Stimulated activated CD4-positive, alpha-beta T cell treated with anti-CD3 and anti-CD28 coated beads, Interleukin-1b, Interleukin-23, amount 100 ng/mL, for 24 hours (primary cell): Measurements from ENCODE around the gene BOK.
A peak's percentile ranks its signal among the peaks of the same experiment; 100 is the strongest.

Experiments
- DNase-seq, 4 experiments: peaks; one replicate each; pipeline ENCODE4 v3.0.0-alpha.2; 2020; ENCODE audit warnings: low read depth in 4 of 4, low spot score in 1 of 4

BOK gene

GRCh38 chr2:241598061-241598460, 39.5 kb downstream of the BOK start:
- no peak for DNase-seq

DNA sequence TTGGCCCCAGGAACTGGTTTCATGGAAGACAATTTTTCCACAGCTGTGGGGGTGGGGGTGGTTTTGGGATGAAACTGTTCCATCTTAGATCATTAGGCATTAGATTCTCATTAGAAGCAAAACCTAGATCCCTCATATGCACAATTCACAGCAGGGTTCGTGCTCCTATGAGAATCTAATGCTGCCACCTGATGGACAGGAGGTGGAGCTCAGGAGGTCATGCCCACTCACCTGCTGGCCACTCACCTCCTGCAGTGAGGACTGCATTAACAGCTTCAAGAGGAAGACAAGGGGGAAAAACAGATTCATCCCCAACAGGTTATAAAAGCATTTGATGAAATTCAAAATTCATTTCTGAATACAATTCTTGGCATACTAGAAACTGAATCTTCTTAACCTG, 39.9 kb downstream of the BOK start:
- DNase-seq: no peak

DNA sequence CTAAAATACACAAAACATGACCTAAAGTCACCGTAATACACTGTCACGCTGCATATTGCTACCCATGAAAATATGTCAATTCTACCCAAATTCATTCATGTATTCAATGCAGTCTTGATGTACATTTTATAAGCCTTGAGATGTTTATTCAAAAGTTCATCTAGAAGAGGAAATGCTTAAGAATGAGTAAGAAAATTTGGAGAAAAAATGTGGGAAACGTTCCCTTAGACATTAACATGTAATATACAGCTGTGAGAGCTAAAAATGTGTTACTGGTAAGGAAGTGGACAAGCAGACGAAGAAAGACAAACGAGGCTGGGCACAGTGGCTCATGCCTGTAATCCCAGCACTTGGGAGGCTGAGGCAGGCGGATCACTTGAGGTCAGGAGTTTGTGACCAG, 41.1 kb downstream of the BOK start:
- no peak for DNase-seq

DNA sequence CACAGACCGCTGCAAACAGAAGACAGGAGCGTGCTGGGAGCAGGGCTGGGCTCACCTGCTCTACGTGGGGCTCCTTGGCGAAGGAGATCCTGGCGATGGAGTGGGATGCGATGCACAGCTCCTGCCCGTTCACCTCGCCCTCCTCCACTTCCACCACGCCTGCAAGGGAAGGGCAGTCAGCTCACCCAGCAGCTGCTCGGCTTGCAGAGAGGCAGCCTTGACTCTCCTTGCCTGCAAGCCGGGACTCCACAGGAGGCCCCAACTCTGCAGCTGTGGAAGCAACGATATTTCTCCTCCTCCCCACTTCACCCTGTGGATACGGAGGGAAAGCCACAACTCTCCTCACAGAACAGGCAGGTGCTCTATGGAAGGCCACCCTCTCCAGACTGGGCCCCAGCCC, 43.3 kb downstream of the BOK start:
- DNase-seq: no peak

GRCh38 chr2:241602720-241603119, 44.2 kb downstream of the BOK start:
- no peak for DNase-seq

DNA sequence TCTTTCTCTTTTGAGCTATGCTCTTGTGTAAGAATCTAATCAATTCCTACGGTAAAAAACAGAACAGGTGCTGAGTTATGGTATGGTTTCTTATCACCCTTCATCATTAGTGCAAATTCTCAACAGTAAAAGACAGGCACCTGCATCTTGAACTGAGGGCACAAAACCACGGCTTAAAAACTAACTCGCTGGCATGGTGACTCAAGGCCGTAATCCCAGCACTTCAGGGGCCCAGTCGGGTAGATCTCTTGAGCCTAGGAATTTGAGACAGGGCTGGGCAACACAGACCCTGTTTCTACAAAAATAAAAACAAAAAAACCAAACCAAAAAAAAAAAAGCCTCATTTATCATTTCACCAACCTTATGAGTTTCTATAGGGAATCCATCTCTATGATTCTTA, 45.1 kb downstream of the BOK start:
- no peak for DNase-seq

DNA sequence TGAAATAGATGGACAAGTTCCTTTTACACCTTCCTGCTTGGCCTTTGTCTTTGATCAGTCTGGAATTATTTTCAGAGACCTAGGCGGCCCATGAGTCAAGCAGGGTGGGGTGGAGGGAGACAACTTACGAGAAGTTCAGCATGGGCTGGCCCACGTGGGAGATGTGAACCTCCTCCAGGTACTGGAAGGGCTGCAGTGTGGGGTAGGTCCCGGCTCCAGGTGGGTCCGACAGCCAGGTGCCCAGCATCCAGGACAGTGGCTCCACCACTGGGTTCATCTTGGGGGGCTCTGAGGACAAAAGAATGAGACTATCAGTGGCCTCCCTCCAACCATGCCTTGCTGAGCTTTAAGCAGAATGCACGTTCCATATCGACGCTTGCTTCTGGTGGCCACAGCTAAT, 47.6 kb downstream of the BOK start:
- DNase-seq: no peak

- DNase-seq: no peak
These were observed 48.8 kb downstream of the BOK start for GRCh38 chr2:241607162-241607885.

DNA sequence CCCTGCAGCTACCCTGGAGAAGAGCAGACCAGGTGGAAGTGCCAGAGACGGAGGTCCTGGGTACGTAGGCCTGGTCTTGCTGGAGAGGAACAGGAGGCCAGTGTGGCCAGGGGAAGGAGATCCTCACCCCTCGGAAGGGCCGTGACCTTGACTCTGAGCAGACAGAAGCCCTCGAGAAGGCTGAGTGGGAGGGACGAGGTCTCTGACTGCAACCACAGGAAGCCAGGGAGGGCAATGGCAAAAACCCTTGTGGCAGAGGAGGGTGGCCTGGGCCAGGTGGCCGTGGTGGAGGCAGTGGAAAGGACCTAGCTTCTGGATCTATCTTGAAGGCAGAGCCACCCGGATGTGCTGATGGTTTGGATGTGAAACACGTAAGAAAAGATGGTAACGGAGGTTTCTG, 50.3 kb downstream of the BOK start:
- no peak for DNase-seq

GRCh38 chr2:241609859-241610793, 51.6 kb downstream of the BOK start:
- peak; percentile 73 to 87 (median 82) for DNase-seq

DNA sequence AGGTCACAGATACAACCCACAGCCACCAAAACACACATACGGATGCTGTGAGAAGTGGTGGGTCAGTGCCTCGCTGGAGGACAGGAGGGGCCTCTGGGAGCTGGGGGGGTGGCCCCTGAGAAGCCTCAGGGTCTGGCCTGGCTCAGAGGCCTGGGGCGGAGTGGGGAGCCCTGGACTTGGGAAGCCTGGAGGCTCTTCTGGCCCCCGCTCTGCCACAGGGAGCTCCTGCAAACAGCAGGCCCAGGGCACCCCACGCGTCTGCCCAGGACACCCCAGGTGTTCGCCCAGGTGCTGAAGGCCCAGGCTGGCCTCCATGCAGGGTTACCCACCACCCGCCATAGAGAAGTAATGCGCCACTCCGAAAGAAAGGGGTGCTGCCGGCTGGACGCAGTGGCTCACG, 52.5 kb downstream of the BOK start:
- DNase-seq: no peak

- no peak for DNase-seq
These were observed 53.8 kb downstream of the BOK start for GRCh38 chr2:241612156-241613016.

- no peak for DNase-seq
These were observed 54.7 kb downstream of the BOK start for GRCh38 chr2:241613017-241613780.

- DNase-seq: no peak
These were observed 56.5 kb downstream of the BOK start for GRCh38 chr2:241615041-241615440.

DNA sequence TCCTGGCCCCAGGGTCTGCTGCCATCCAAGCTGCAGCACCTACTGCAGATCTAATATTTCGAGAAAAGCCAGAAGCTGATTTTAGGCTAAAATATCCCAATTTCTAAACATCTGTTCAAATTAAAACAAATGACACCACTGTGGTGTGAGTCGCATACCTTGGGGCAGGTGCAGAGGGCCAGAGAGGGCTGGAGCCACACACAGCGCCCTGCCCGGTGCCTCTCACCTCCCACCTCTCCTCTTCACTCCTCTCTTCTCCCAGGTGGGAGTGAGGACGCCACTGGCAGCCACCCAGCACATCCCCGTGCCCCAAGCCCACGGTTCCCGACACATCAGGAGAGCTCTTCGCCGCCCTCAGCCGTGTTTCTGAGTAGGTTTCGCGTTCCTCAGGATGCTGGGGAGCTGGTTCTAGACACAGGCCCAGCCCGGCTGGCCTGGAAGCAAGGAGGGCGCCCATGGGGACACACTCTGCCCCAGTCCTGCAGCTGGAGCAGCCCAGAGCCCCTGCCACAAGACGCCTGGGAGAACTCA, 57.0 kb downstream of the BOK start:
- no peak for DNase-seq

DNA sequence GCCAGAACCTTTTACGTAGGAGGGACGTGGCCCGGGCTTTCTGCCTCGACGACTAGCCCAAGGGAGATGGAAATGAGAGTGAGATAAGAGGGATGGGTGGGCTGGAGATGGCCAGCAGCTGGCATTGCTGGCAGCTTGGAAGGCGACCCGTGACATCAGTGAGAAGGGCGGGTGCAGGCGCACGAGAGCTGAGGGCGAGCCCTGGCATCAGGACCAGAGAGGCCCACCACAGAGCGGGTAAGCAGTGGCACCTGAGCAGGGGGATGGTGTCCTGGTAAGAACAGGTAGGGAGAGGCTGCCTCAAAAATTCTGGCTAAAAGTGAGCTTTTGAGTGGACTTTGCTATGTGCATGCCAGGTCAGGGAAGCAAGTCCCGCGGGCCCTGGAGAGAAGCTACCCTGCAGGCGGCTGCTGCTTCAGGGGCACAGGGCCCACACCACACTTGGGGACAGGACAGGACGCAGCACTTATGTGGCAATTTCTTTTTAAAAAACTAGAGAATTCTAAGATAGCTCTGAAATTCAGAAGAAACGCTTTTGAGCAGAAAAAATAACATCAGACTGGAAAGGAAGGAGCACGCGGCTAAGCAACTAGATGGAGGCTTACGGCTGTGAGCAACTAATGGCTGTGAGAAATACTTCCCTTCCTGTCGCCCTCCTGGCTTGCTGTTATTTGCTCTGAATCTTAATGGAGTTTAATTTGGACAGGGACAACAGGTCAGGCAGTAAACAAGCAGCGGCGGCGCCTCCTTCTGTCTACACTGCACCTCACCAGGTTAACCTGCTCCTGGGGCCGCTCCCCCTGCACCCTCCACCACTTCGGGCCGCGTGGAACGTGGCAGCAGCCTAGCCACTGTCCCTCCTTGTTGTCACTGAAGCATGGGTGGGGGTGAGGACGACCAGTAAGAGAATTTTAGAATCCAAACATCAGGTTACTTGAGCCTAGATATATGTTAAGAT, 57.9 kb downstream of the BOK start:
- DNase-seq: no peak

DNA sequence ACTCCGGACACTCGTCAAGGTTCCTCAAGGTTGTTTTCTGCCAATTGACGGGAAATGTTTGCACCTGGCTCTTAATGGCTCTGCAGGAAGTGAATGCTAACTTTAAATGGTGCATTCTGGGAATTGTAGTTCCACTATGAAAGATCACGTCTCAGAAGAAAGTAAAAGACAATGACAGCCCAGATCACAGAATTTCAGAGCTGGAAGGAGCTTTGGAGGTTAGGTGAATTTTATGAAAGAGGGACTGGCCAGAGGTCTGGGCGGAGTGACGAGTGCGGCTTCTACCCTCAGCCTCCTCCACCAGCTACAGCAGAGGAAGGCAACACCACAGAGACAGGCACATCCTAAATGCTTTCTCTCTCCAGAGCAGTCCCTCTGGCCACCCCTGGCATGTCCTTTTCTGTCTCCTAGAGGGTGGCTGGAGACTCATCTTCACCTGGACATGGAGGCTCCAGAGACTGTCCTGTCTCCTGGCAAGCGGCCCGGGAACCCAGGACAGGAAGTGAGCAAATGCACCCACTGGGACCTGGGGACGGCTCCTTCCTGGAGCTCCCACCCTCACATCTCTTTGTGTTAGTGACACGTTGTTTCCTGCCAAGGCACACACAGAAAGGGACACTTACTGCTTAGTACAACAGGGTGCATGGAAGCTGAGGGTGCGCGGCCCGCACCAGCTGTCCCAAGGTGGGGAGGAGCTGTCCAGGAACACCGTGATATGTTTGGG, 59.0 kb downstream of the BOK start:
- DNase-seq: no peak

- DNase-seq: no peak
These were observed 59.8 kb downstream of the BOK start for GRCh38 chr2:241618296-241618805.
